ENCODE data around the gene ISCA1. TPM values are rescaled to one million over a fixed set of nuclear protein-coding genes. Genes with fewer than 3 reads are reported as not detected.
A peak's percentile ranks its signal among the peaks of the same experiment; 100 is the strongest.

ISCA1 gene
- total RNA-seq (2021; fragmentation: NEBNext Ultra II Directional; extraction: Animal tissue kit (Norgen Biotek cat#: 25700)) (39.0 and 40.0 TPM in 2 replicates), polyA plus RNA-seq (2011; rRNA removed) (18.1 and 35.0 TPM in 2 replicates), polyA minus RNA-seq (2011; rRNA and poly(A)+ RNA removed) (15.7 and 19.3 TPM in 2 replicates)
- 30.3 TPM for polyA plus RNA-seq (2011; cell fraction: cytosol; rRNA removed)
- polyA plus RNA-seq (2011; cell fraction: nucleus; rRNA removed): 7.9 TPM
- 24.3 to 34.8 TPM (median 27.8 TPM) in 4 replicates for polyA plus RNA-seq (2012, experiment 1 of 2)
- polyA plus RNA-seq (2012, experiment 2 of 2): 8.2 TPM
- polyA plus RNA-seq (2013, experiment 1 of 2): 37.3 TPM
- polyA plus RNA-seq (2013, experiment 2 of 2): 37.4 TPM
- 12.9 TPM for polyA minus RNA-seq (2011; cell fraction: cytosol; rRNA and poly(A)+ RNA removed)
- 14.7 TPM for polyA minus RNA-seq (2011; cell fraction: nucleus; rRNA and poly(A)+ RNA removed)
- long read RNA-seq, experiment 1, transcript ISCA1-203 (4 exons, 1,958 nt): major isoform, 34 of 67 reads
- long read RNA-seq, experiment 1, partial matches to known transcripts: 8 of 67 reads
- long read RNA-seq, experiment 1, other reads (novel, unspliced or antisense): 22 of 67 reads
- long read RNA-seq, experiment 2, transcript ISCA1-203 (4 exons, 1,958 nt): major isoform, 20 of 26 reads
- long read RNA-seq, experiment 2, partial matches to known transcripts: 0 of 26 reads
- long read RNA-seq, experiment 2, other reads (novel, unspliced or antisense): 5 of 26 reads

- Histone ChIP-seq H3K4ac (replicated peaks; ENCODE audit: insufficient read length, low read depth, low read length) (peak within 1 kb of the TSS; percentile 36), H2BK120ac (replicated peaks; ENCODE audit: low read depth, low read length) (no peak within 1 kb of the TSS), H3K18ac (ENCODE audit: extremely low read depth, low read length) (peak within 1 kb of the TSS; percentile 88), H2BK15ac (ENCODE audit: low read length) (peak within 1 kb of the TSS; percentile 97), H3K36me3 (ENCODE audit: control insufficient read depth in 2 of 4, insufficient read depth in 4 of 4, low read length in 3 of 4) (peaks cover 0 to 11% (median 3%) of the 10 kb centered on the region in 4 experiments; a peak in 4 of 8 replicates), H3K4me2 (ENCODE audit: insufficient read depth in 1 of 2, low read depth in 2 of 2, low read length in 2 of 2) (peak within 1 kb of the TSS; percentile 90 to 91), H3K4me3 (ENCODE audit: extremely low read depth in 1 of 4, insufficient read depth in 2 of 4, low read depth in 3 of 4, low read length in 4 of 4) (peak within 1 kb of the TSS; percentile 88 to 96 (median 93)), H2AFZ (ENCODE audit: low read length) (peak within 1 kb of the TSS; percentile 98), H2BK12ac (ENCODE audit: low read depth, low read length) (peak within 1 kb of the TSS; percentile 98), H3K23ac (ENCODE audit: insufficient read length) (no peak within 1 kb of the TSS), H4K91ac (replicated peaks; ENCODE audit: insufficient read length, low read length) (peak within 1 kb of the TSS; percentile 4), H2AK5ac (ENCODE audit: low read depth, low read length) (peak within 1 kb of the TSS; percentile 82; the same call in 1 of the 2 replicates), H3K27ac (ENCODE audit: low read depth, low read length) (peak within 1 kb of the TSS; percentile 90), H2BK20ac (ENCODE audit: low read length) (no peak within 1 kb of the TSS), H3K4me1 (replicated peaks in 1 of 4; ENCODE audit: control insufficient read depth in 3 of 4, insufficient read depth in 4 of 4, low read length in 3 of 4) (peaks cover 0 to 9% (median 6%) of the 10 kb centered on the region in 4 experiments; a peak in 5 of 7 replicates), H3K79me2 (ENCODE audit: control insufficient read depth in 1 of 2, insufficient read depth in 2 of 2, low read length in 2 of 2) (peaks cover 9 to 39% of the 10 kb centered on the region in 2 experiments), H3K27me3 (replicated peaks in 1 of 4; ENCODE audit: control insufficient read depth in 3 of 4, extremely low read depth in 1 of 4, insufficient read depth in 3 of 4, low read length in 3 of 4) (no peaks in the 10 kb centered on the region; a peak in 1 of 7 replicates), H4K5ac (ENCODE audit: insufficient read length, low read depth, low read length) (peak within 1 kb of the TSS; percentile 94), H4K8ac (ENCODE audit: extremely low read depth, insufficient read depth, low read length) (peak within 1 kb of the TSS; percentile 93; the same call in 1 of the 2 replicates), H2BK5ac (ENCODE audit: low read depth, low read length) (peak within 1 kb of the TSS; percentile 94), H3K79me1 (ENCODE audit: low read depth, low read length) (peaks cover 3% of the 10 kb centered on the region; the same call in 1 of the 2 replicates), H4K20me1 (replicated peaks in 1 of 2; ENCODE audit: control insufficient read depth in 1 of 2, insufficient read depth in 2 of 2, low read length in 2 of 2) (peaks cover 0 to 4% of the 10 kb centered on the region in 2 experiments), H3K23me2 (ENCODE audit: low read depth, low read length) (peaks cover 7% of the 10 kb centered on the region), H3K9ac (replicated peaks in 1 of 4; ENCODE audit: extremely low read depth in 1 of 4, low read depth in 3 of 4, low read length in 3 of 4) (peak within 1 kb of the TSS; percentile 88 to 97 (median 92)), H3K9me3 (ENCODE audit: insufficient read depth in 2 of 2, low read depth in 1 of 2, low read length in 1 of 2) (no peaks in the 10 kb centered on the region), H3K14ac (ENCODE audit: insufficient read length) (no peak within 1 kb of the TSS), H3K56ac (replicated peaks; ENCODE audit: insufficient read length, low read depth, low read length) (peak within 1 kb of the TSS; percentile 55)
- peak; percentile 85 to 100 for DNase-seq (ENCODE audit: low read depth in 1 of 2, low spot score in 2 of 2)
- POLR2A ChIA-PET (ENCODE audit: partially characterized antibody): interaction anchor here (0.7 to 2.4 kb wide), 11 partner anchors 10 to 254 kb away, joined by 3 to 17 read pairs (median 3); partner anchors contain the start of gene GOLM1
- 2% methylated on average over 37 of the region's 101 CpGs; no CpG with 5 or more reads in 1 of the 2 experiments for WGBS, 2 experiments (ENCODE audit: extremely low coverage in 1 of 2, insufficient coverage in 1 of 2, insufficient read length in 1 of 2, insufficient replicate concordance in 2 of 2, low coverage in 1 of 2, low lambda C conversion rate in 2 of 2, missing lambda C conversion rate in 1 of 2)
- FAIRE-seq: no peak
- CTCF ChIA-PET (ENCODE audit: partially characterized antibody): interaction anchor here (1.0 to 1.1 kb wide), 3 partner anchors 39 to 80 kb away, joined by 3 to 7 read pairs (median 3); no protein-coding TSS in a partner anchor
- TF ChIP-seq RFX5 (IDR thresholded peaks at IDR 0.05; ENCODE audit: borderline replicate concordance, low read depth, low read length): no peak
- peak; percentile 94 for TF ChIP-seq TBP (IDR thresholded peaks at IDR 0.05; ENCODE audit: low read depth, low read length)
- TF ChIP-seq JUND (IDR thresholded peaks at IDR 0.05; ENCODE audit: low read length): peak; percentile 40; the same call in 1 of the 2 replicates
- TF ChIP-seq ATF2 (IDR thresholded peaks at IDR 0.05; ENCODE audit: low read length): no peak
- no peak for TF ChIP-seq RNF2 (IDR thresholded peaks at IDR 0.05; ENCODE audit: borderline replicate concordance, low read depth, low read length, missing control alignments, poor library complexity, severe bottlenecking)
Observed at GRCh38 chr9:86282077-86282978, at the start of gene ISCA1. TSS of gene ISCA1 (minus strand) at chr9:86282538. CDS start at chr9:86282458, 80 bp downstream.

All from H1 (cell line).